GM21367 (cell line): ENCODE results near the gene HIP1.
"Not testable (repeated sequence)": the region's sequence is repeated elsewhere in the genome, so short reads cannot be mapped to it uniquely, and the experiment has no call there.

Source experiments
- ATAC-seq: cut with Tn5 transposase; IDR thresholded peaks from one replicate; pipeline ENCODE4 v1.9.1; 2021; ENCODE audit not compliant: unreplicated experiment

HIP1 gene

GRCh38 chr7:75738604-75738974 is at the start of gene HIP1:
TSS of gene HIP1 (minus strand) at chr7:75738941. CDS start at chr7:75738920, 21 bp downstream.
- peak; percentile 6 for ATAC-seq

- not testable (repeated sequence) for ATAC-seq
These were observed 49.6 kb upstream of the HIP1 start for GRCh38 chr7:75788154-75788847.

- not testable (repeated sequence) for ATAC-seq
These were observed 44.3 kb upstream of the HIP1 start for GRCh38 chr7:75783058-75783457.

GRCh38 chr7:75780647-75781273 is 42.0 kb upstream of the HIP1 start:
- ATAC-seq: not testable (repeated sequence)

- ATAC-seq: not testable (repeated sequence)
These were observed 40.8 kb upstream of the HIP1 start for GRCh38 chr7:75779516-75779915.

- not testable (repeated sequence) for ATAC-seq
These were observed 40.3 kb upstream of the HIP1 start for GRCh38 chr7:75779035-75779434.

GRCh38 chr7:75776295-75776971 is 37.7 kb upstream of the HIP1 start:
- no peak for ATAC-seq

- not testable (repeated sequence) for ATAC-seq
These were observed 35.2 kb upstream of the HIP1 start for GRCh38 chr7:75773958-75774357.

GRCh38 chr7:75772081-75773077 is 33.6 kb upstream of the HIP1 start, which contains the start of gene CCL26:
TSS of gene CCL26 (minus strand) at chr7:75772211. CDS start at chr7:75772176, 35 bp downstream.
- no peak for ATAC-seq

GRCh38 chr7:75771224-75771623 is 32.5 kb upstream of the HIP1 start:
- no peak for ATAC-seq

GRCh38 chr7:75762350-75762917 is 23.7 kb upstream of the HIP1 start:
- ATAC-seq: no peak

GRCh38 chr7:75761801-75762200 is 23.1 kb upstream of the HIP1 start:
- not testable (repeated sequence) for ATAC-seq

GRCh38 chr7:75758491-75758890 is 19.8 kb upstream of the HIP1 start:
- ATAC-seq: no peak

GRCh38 chr7:75757860-75758259 is 19.1 kb upstream of the HIP1 start:
- no peak for ATAC-seq

GRCh38 chr7:75756991-75757676 is 18.4 kb upstream of the HIP1 start:
- ATAC-seq: no peak

GRCh38 chr7:75756206-75756990 is 17.7 kb upstream of the HIP1 start:
- no peak for ATAC-seq

GRCh38 chr7:75743455-75743859 is 4.7 kb upstream of the HIP1 start:
- no peak for ATAC-seq

GRCh38 chr7:75740846-75741497 is 2.2 kb upstream of the HIP1 start:
- no peak for ATAC-seq
